Pancreas (tissue), 10 donors: ENCODE measurements around the gene BLOC1S6. TPM values are rescaled to one million over a fixed set of nuclear protein-coding genes. Genes with fewer than 3 reads are reported as not detected.
"Not testable (repeated sequence)": the region's sequence is repeated elsewhere in the genome, so short reads cannot be mapped to it uniquely, and the experiment has no call there.

Experiments used
- ATAC-seq, 4 donors: fragments of 200-7000 bp; cut with Tn5 transposase; one replicate each; pipeline versions ENCODE4 v1.8.0 to v1.9.1; 2020; ENCODE audit warnings: mild to moderate bottlenecking in 4 of 4, moderate library complexity in 4 of 4
- DNase-seq, 6 donors: peaks; one replicate each; pipeline ENCODE4 v3.0.0-alpha.2; 2020
- FAIRE-seq: peaks from 2 replicates; lab custom pipeline; 2012; peaks lifted over from hg19 to GRCh38; lab: Jason Lieb, UNC
- H3K27ac ChIP-seq, 4 donors: fragments of 200-600 bp; sonication (generic); 1 replicate in 3 of 4; 2 replicates in 1 of 4; pipeline versions ENCODE4 v1.5.0 to v1.8.0; 2020
- H3K27me3 ChIP-seq, 4 donors: fragments of 200-600 bp; one replicate each; pipeline ENCODE4 v1.8.0; 2021
- H3K36me3 ChIP-seq, 3 donors: fragments of 200-600 bp; sonication (generic) in 1 of 3; one replicate each; pipeline versions ENCODE4 v1.5.0 to v1.8.0; 2020 to 2021
- H3K4me1 ChIP-seq, 3 donors: fragments of 200-600 bp; one replicate each; pipeline ENCODE4 v1.8.0; 2021
- H3K4me3 ChIP-seq, 4 donors: fragments of 200-600 bp; sonication (generic) in 2 of 4; one replicate each; pipeline versions ENCODE4 v1.5.0 to v1.8.0; 2020 to 2021
- H3K9me3 ChIP-seq, 4 donors: fragments of 200-600 bp; one replicate each; pipeline ENCODE4 v1.8.0; 2021
- WGBS, 2 donors: extraction: QIAGEN DNeasy Blood & Tissue Kit; methylation state at CpG; one replicate each; pipeline ENCODE4 v1.1.7; 2013; 5-methylcytosine and 5-hydroxymethylcytosine counted together
- intact Hi-C, 3 donors: fragments of 100-400 bp; cut with DNase I; formaldehyde crosslinking; loops; one replicate each; pipeline versions ENCODE4 v1.11.1 to v1.14.2; 2022
- polyA plus RNA-seq, 2 donors: library from polyadenylated mRNA; stranded (reverse); fragments of 200-250 nt; gene quantifications; one replicate each; pipeline ENCODE4 v1.2.3, GENCODE V29; 2013
- total RNA-seq, 6 donors: library from RNA; stranded (reverse); fragmentation: NEBNext Ultra II Directional in 4 of 6; extraction: Animal tissue kit (Norgen Biotek cat#: 25700) in 4 of 6; gene quantifications; one replicate each; pipeline versions ENCODE4 v1.2.1 to v1.2.4, GENCODE V29; 2021 to 2023
- TF ChIP-seq, protein P1 (sequence below), 4 donors: fragments of 200-600 bp; sonication (generic) in 3 of 4; IDR thresholded peaks; one replicate each; pipeline versions ENCODE4 v1.5.0 to v1.8.0; 2021; ENCODE audit warnings: antibody characterized with exemption in 4 of 4
- donor health status: healthy with polysubstance abuse.
- donor health status: DM: no; HTN: no; CAD: no; lungs with moderate emphysema.
- donor health status: DM: no; HTN: no; CAD: no.
- donor health status: control.
- donor health status: control.
- donor health status: Bipolar disorder and iron deficiency.
- donor health status: DM: yes; HTN: yes; CAD: no.
- donor health status: DM: no; HTN: no; CAD: no.
- donor health status: DM: no; HTN: no; CAD: no.
- donor health status: DM: yes; HTN: yes; CAD: no.

The BLOC1S6 gene
- total and polyA plus RNA-seq, 8 donors: 8.4 to 30.5 (median 17.7) TPM

DNA sequence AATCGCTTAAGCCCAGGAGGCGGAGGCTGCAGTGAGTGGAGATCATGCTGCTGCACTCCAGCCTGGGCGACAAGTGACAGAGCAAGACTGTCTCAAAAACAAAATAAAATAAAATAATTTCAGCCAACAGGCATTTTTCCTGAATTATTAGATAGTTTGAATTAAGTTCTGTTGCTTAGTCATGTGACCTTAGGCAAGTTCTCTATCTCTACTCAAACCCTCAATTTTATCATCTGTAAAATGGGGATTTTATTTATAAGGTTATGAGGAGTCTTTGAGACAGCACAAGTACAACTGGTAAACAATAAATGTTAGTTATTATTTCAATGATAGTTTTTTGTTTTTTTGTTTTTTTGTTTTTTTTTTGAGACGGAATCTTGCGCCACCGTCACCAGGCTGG lies 60.6 kb downstream of the BLOC1S6 start:
- intact Hi-C loops: no loop called here
- Histone ChIP-seq H3K4me1 (peaks cover 20 to 39% (median 25%) of the 10 kb centered on the region in 3 donors), H3K27ac (peak overlapping the region in 1 of 4 donors; percentile 61)

GRCh38 chr15:45648521-45649200 lies 61.5 kb downstream of the BLOC1S6 start:
- FAIRE-seq: no peak
- peak overlapping the region; percentile 40 to 76 (median 55) for H3K27ac ChIP-seq
- peak in 4 of 6 donors; percentile 57 to 62 (median 59) for DNase-seq
- peak; percentile 87 to 94 (median 91) for ATAC-seq
- no peaks in the 10 kb centered on the region for H3K36me3 ChIP-seq
- intact Hi-C loops: no loop called here
- TF ChIP-seq, protein P1, sequence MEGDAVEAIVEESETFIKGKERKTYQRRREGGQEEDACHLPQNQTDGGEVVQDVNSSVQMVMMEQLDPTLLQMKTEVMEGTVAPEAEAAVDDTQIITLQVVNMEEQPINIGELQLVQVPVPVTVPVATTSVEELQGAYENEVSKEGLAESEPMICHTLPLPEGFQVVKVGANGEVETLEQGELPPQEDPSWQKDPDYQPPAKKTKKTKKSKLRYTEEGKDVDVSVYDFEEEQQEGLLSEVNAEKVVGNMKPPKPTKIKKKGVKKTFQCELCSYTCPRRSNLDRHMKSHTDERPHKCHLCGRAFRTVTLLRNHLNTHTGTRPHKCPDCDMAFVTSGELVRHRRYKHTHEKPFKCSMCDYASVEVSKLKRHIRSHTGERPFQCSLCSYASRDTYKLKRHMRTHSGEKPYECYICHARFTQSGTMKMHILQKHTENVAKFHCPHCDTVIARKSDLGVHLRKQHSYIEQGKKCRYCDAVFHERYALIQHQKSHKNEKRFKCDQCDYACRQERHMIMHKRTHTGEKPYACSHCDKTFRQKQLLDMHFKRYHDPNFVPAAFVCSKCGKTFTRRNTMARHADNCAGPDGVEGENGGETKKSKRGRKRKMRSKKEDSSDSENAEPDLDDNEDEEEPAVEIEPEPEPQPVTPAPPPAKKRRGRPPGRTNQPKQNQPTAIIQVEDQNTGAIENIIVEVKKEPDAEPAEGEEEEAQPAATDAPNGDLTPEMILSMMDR (IDR thresholded peaks at IDR 0.05): no peak
- 16 to 20% methylated on average over 4 of the region's 4 CpGs for WGBS, 2 donors
- H3K4me3 ChIP-seq: no peak overlapping the region
- H3K9me3 ChIP-seq: no peaks in the 10 kb centered on the region
- peaks cover 16 to 34% (median 19%) of the 10 kb centered on the region in 3 donors for H3K4me1 ChIP-seq
- H3K27me3 ChIP-seq: no peaks in the 10 kb centered on the region

More for the DNA sequence above, 60.6 kb downstream of the BLOC1S6 start:
- no peak for ATAC-seq
- no peak for DNase-seq
- H3K9me3 ChIP-seq: no peaks in the 10 kb centered on the region
- 92 to 96% methylated on average over 6 of the region's 6 CpGs for WGBS, 2 donors
- FAIRE-seq: no peak
- TF ChIP-seq, protein P1 (IDR thresholded peaks at IDR 0.05): no peak
- H3K4me3 ChIP-seq: no peak overlapping the region
- no peaks in the 10 kb centered on the region for H3K36me3 ChIP-seq
- H3K27me3 ChIP-seq: no peaks in the 10 kb centered on the region

DNA sequence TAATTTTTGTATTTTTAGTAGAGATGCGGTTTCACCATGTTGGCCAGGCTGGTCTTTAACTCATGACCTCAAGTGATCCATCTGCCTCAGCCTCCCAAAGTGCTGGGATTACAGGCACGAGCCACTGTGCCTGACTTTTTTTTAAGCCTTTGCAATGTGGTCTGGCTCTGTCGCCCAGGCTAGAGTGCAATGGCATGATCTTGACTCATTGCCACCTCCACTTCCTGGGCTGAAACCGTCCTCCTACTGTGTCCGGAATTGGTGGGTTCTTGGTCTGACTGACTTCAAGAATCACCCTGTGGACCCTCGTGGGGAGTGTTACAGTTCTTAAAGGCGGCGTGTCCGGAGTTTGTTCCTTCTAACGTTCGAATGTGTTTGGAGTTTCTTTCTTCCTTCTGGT lies 62.8 kb downstream of the BLOC1S6 start:
- H3K4me3 ChIP-seq, H3K36me3 ChIP-seq, intact Hi-C loops, ATAC-seq, H3K9me3 ChIP-seq, DNase-seq, H3K27me3 ChIP-seq, FAIRE-seq: not testable (repeated sequence)
- Histone ChIP-seq H3K4me1 (peaks cover 16 to 29% (median 19%) of the 10 kb centered on the region in 3 donors), H3K27ac (peak overlapping the region in 1 of 4 donors; percentile 61)
- WGBS, 2 donors: 88 to 92% methylated on average over 11 of the region's 11 CpGs

DNA sequence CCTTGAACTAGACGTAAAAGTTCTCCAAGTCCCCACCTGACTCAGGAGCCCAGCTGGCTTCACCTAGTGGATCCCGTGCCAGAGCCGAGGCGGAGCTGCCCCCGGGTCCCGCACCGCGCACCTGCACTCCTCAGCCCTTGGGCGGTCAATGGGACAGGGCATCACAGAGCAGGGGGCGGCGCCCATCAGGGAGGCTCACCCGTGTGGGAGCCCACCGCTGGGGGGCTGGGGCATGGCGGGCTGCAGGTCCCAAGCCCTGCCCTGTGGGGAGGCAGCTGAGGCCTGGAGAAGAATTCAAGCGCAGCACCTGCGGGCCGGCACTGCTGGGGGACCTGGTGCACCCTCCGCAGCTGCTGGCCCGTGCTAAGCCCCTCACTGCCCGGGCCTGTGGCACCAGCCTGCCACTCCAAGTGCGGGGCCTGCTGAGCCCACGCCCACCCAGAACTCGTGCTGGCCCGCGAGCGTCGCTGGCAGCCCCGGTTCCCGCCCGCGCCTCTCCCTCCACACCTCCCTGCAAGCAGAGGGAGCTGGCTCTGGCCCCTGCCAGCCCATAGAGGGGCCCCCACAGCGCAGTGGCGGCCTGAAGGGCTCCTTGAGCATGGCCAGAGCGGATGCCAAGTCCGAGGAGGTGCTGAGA lies 63.8 kb downstream of the BLOC1S6 start:
- H3K4me3 ChIP-seq: no peak overlapping the region
- H3K27me3 ChIP-seq: no peaks in the 10 kb centered on the region
- 97% methylated on average over 35 of the region's 35 CpGs for WGBS, 2 donors
- H3K9me3 ChIP-seq: no peaks in the 10 kb centered on the region
- intact Hi-C loops: no loop called here
- H3K36me3 ChIP-seq: no peaks in the 10 kb centered on the region
- ATAC-seq (no peak), DNase-seq (peak in 2 of 6 donors; percentile 38 to 71), FAIRE-seq (no peak)
- no peak overlapping the region for H3K27ac ChIP-seq
- peaks cover 16 to 19% (median 19%) of the 10 kb centered on the region in 3 donors for H3K4me1 ChIP-seq
- TF ChIP-seq, protein P1 (IDR thresholded peaks at IDR 0.05): no peak

- no peaks in the 10 kb centered on the region for H3K9me3 ChIP-seq
- no peak for DNase-seq
- intact Hi-C loops: no loop called here
- TF ChIP-seq, protein P1 (IDR thresholded peaks at IDR 0.05): no peak
- no peak for FAIRE-seq
- WGBS, 2 donors: 87 to 91% methylated on average over 3 of the region's 3 CpGs
- H3K4me1 ChIP-seq: peaks cover 8 to 11% (median 8%) of the 10 kb centered on the region in 3 donors
- H3K27ac ChIP-seq: no peak overlapping the region
- no peaks in the 10 kb centered on the region for H3K27me3 ChIP-seq
- peak in 2 of 4 donors; percentile 26 to 47 for ATAC-seq
- no peak overlapping the region for H3K4me3 ChIP-seq
- no peaks in the 10 kb centered on the region for H3K36me3 ChIP-seq
Measured at GRCh38 chr15:45653702-45654424, 66.7 kb downstream of the BLOC1S6 start.
